ENCODE results near the gene SPINT1. TPM values are rescaled to one million over a fixed set of nuclear protein-coding genes. Genes with fewer than 3 reads are reported as not detected.
A peak's percentile ranks its signal among the peaks of the same experiment; 100 is the strongest.

SPINT1 gene
- total RNA-seq, 1 experiment from 2014 or later: 2.0 TPM

DNA sequence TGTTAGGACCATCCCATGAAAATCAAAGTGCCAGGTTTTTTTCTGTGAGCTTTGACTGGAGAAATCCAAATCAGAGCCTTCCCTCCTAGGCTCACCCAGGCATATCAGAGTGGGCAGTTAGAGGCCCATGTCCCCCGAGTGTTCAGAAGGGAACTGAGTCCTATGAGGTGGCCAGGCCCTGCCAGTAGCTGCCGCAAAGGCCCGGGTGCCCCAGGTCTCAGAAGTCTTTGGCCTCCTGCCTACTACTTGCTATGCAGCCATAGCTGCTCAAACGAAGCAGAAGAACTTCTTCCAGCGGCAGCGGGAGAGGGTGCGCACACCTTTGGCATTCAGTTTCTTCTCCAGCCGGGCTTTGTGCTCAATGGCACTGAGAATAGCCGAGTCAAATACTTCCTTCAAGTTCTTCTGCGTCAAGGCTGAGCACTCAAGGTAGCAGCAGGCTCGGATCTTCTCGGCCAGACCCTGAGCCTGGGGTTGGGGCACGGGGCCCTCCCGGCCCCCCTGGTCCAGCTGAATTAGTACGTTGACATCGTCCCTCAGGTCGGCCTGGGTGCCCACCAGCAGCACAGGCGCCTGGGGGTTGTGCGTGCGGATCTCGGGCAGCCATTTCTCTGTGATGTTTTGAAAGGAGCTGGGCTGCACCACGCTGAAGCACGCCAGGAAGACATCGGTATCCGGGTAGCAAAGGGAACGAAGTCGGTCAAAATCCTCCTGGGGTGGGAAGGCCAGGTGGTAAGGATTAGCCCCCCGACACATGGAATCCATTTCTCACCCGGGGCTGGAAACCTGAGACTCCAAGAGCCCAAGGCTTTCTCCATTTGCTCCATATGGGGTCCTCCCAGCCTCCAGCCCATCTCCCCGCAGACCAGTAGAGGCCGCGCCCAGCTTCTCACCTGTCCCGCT lies 29.2 kb downstream of the SPINT1 start:
- no peaks in the 10 kb centered on the region for H3K27me3 ChIP-seq (ENCODE audit: low read length)
- H3K79me2 ChIP-seq (ENCODE audit: low read length): no peaks in the 10 kb centered on the region
- peak overlapping the region; percentile 68 for H3K9ac ChIP-seq (ENCODE audit: low read length)
- H3K4me2 ChIP-seq (ENCODE audit: low read depth, low read length, poor library complexity, severe bottlenecking): peak overlapping the region; percentile 82
- peak overlapping the region; percentile 68 for H3K4me3 ChIP-seq (ENCODE audit: low read length)
- H3K9me2 ChIP-seq (replicated peaks; ENCODE audit: insufficient read depth, low read length): no peaks in the 10 kb centered on the region
- peak overlapping the region; percentile 91 for H2AFZ ChIP-seq (ENCODE audit: low read length)
- no peaks in the 10 kb centered on the region for H3K9me3 ChIP-seq (ENCODE audit: low read length)
- no peaks in the 10 kb centered on the region for H3K36me3 ChIP-seq (ENCODE audit: insufficient read depth, low read length)
- H3K4me1 ChIP-seq (ENCODE audit: low read length): peaks cover 22% of the 10 kb centered on the region
- H4K20me1 ChIP-seq (ENCODE audit: insufficient read depth, low read depth, low read length): no peaks in the 10 kb centered on the region
- no peak for DNase-seq
- H3K27ac ChIP-seq (ENCODE audit: low read length): no peak overlapping the region

DNA sequence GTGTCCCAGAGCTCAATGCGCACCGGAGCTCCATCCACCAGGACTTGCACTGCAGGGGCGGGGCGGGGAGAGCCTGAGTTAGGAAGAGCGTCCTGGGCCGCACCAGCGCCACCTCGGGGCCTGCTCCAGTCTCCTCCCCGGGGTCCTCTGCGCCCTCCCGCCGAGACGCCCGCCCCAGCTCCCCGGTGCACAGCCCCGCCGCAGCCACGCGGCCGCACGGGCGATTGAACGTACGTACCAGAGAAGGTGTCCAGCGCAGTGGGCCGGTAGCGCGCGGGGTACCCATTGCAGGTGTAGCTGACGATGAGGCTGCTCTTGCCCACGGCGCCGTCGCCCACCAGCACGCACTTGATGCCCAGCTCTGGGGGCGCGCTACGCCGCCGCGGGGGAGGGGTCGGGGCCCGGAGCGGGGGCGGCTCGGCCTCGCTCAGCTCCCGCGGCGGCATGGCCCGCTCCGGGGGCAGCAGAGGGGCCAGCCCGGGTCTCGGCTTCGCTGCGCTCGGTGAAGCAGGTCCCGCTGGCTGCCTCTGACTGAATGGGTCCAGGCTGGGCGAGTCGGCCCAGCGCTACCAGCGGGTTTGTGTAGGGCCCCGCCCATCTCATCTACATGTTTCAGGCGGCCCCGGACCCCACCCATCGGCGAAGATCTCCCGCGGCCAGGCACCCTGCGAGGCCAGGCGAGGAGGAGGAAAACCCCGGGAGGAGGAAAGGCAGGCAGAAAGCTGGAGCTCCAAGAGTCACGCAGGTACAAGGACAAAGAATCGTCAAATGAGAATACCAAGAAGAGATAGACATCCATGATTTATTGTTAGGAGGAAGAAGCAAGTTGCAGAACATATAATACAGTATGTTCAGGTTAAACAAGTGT lies 30.1 kb downstream of the SPINT1 start, which contains the start of gene RHOV:
Gene RHOV, minus strand, starts transcription at position 541 of the 868 bp plus-strand sequence. Its CDS starts 95 bp downstream, at position 446.
- Histone ChIP-seq H3K27me3 (ENCODE audit: low read length) (no peaks in the 10 kb centered on the region), H3K4me3 (ENCODE audit: low read length) (peak within 1 kb of the TSS; percentile 68), H3K4me2 (ENCODE audit: low read depth, low read length, poor library complexity, severe bottlenecking) (peak within 1 kb of the TSS; percentile 82), H3K9me3 (ENCODE audit: low read length) (no peaks in the 10 kb centered on the region), H3K27ac (ENCODE audit: low read length) (no peak within 1 kb of the TSS), H4K20me1 (ENCODE audit: insufficient read depth, low read depth, low read length) (no peaks in the 10 kb centered on the region), H3K9ac (ENCODE audit: low read length) (peak within 1 kb of the TSS; percentile 68), H3K79me2 (ENCODE audit: low read length) (no peaks in the 10 kb centered on the region), H2AFZ (ENCODE audit: low read length) (peak within 1 kb of the TSS; percentile 91), H3K9me2 (replicated peaks; ENCODE audit: insufficient read depth, low read length) (no peaks in the 10 kb centered on the region), H3K36me3 (ENCODE audit: insufficient read depth, low read length) (no peaks in the 10 kb centered on the region), H3K4me1 (ENCODE audit: low read length) (peaks cover 22% of the 10 kb centered on the region)
- peak; percentile 77 for DNase-seq

DNA sequence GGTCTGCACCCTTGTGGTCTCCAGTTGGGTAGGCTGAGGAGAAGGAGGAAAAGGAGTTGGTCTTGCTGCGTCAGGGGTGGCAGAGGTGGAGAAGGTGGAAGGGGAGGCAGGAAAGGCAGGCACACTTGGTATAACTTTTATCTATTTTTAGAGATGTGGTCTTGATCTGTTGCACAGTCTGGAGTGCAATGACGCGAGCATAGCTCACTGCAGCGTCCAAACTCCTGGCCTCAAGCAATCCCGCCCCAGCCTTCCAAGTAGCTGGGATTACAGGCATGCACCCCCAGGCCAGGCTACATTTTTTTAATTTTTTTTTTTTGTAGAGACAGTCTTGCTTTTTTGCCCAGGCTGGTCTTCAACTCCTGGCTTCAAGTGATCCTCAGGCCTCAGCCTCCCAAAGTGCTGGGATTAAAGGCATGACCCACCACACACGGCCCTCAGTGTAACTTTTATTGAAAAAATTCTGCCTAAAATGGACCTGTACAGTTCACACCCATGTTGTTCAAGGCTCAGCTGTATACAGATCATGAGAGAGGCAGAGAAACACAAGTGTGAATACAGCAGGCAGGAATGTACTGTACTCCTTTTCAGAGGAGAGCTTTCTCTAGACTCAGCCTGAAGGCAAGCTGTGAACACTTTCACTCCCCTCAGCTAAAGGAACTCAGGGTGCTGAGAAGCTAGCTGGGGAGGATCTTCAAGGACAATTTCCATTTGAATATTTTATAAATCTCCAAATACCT lies 32.3 kb downstream of the SPINT1 start:
- no peak for DNase-seq
- Histone ChIP-seq H3K4me3 (ENCODE audit: low read length) (no peak overlapping the region), H3K27me3 (ENCODE audit: low read length) (no peaks in the 10 kb centered on the region), H3K36me3 (ENCODE audit: insufficient read depth, low read length) (no peaks in the 10 kb centered on the region), H2AFZ (ENCODE audit: low read length) (no peak overlapping the region), H3K9me3 (ENCODE audit: low read length) (no peaks in the 10 kb centered on the region), H3K4me2 (ENCODE audit: low read depth, low read length, poor library complexity, severe bottlenecking) (no peak overlapping the region), H4K20me1 (ENCODE audit: insufficient read depth, low read depth, low read length) (no peaks in the 10 kb centered on the region), H3K79me2 (ENCODE audit: low read length) (no peaks in the 10 kb centered on the region), H3K9ac (ENCODE audit: low read length) (no peak overlapping the region), H3K27ac (ENCODE audit: low read length) (no peak overlapping the region), H3K9me2 (replicated peaks; ENCODE audit: insufficient read depth, low read length) (no peaks in the 10 kb centered on the region), H3K4me1 (ENCODE audit: low read length) (peaks cover 22% of the 10 kb centered on the region)

DNA sequence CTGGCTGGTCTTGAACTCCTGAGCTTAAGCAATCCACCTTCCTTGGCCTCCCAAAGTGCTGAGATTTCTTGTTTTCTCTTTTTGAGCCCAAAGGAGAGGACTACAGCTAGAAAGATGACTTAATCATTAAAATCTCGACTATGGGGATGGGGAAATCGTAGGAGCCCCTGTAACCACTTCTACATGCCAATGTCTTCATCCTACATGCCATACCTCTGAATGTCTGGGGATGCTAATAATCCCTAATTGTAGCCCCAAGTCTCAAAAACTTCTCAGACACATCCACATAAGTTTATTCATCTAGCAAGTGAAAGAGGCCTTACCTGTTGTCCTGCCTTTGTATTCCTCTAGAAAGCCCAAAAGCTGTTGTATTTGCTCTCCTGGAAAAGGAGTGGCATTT lies 33.8 kb downstream of the SPINT1 start:
- Histone ChIP-seq H4K20me1 (ENCODE audit: insufficient read depth, low read depth, low read length) (no peaks in the 10 kb centered on the region), H3K27me3 (ENCODE audit: low read length) (no peaks in the 10 kb centered on the region), H2AFZ (ENCODE audit: low read length) (no peak overlapping the region), H3K9ac (ENCODE audit: low read length) (no peak overlapping the region), H3K9me2 (replicated peaks; ENCODE audit: insufficient read depth, low read length) (no peaks in the 10 kb centered on the region), H3K4me3 (ENCODE audit: low read length) (no peak overlapping the region), H3K36me3 (ENCODE audit: insufficient read depth, low read length) (no peaks in the 10 kb centered on the region), H3K4me1 (ENCODE audit: low read length) (peaks cover 13% of the 10 kb centered on the region), H3K9me3 (ENCODE audit: low read length) (no peaks in the 10 kb centered on the region), H3K4me2 (ENCODE audit: low read depth, low read length, poor library complexity, severe bottlenecking) (no peak overlapping the region), H3K79me2 (ENCODE audit: low read length) (no peaks in the 10 kb centered on the region), H3K27ac (ENCODE audit: low read length) (no peak overlapping the region)
- DNase-seq: no peak

DNA sequence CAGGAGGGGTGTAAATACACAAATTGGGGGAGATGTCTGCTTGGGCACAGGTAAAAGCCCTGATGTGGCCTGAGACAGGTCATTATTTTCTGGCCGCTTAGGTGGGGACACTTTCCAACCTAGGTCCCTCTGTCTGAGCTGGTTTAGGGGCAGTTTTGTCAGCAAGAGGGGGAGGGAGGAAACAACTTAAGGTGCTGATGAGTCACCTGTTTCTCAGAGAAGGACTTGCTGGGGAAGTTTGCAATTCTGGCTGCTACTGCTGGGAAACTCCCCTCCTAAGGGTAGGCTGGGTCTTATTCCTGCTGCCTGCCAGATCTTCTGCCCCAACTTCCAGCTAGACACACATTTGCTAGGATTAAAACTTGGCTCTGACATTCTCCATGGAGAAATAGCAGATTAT lies 34.9 kb downstream of the SPINT1 start:
- no peaks in the 10 kb centered on the region for H3K36me3 ChIP-seq (ENCODE audit: insufficient read depth, low read length)
- H3K4me3 ChIP-seq (ENCODE audit: low read length): no peak overlapping the region
- H3K79me2 ChIP-seq (ENCODE audit: low read length): no peaks in the 10 kb centered on the region
- peaks cover 8% of the 10 kb centered on the region for H3K4me1 ChIP-seq (ENCODE audit: low read length)
- H3K9me2 ChIP-seq (replicated peaks; ENCODE audit: insufficient read depth, low read length): no peaks in the 10 kb centered on the region
- no peak overlapping the region for H3K27ac ChIP-seq (ENCODE audit: low read length)
- H3K27me3 ChIP-seq (ENCODE audit: low read length): no peaks in the 10 kb centered on the region
- H3K4me2 ChIP-seq (ENCODE audit: low read depth, low read length, poor library complexity, severe bottlenecking): no peak overlapping the region
- DNase-seq: no peak
- no peak overlapping the region for H2AFZ ChIP-seq (ENCODE audit: low read length)
- H3K9ac ChIP-seq (ENCODE audit: low read length): no peak overlapping the region
- H3K9me3 ChIP-seq (ENCODE audit: low read length): no peaks in the 10 kb centered on the region
- no peaks in the 10 kb centered on the region for H4K20me1 ChIP-seq (ENCODE audit: insufficient read depth, low read depth, low read length)

DNA sequence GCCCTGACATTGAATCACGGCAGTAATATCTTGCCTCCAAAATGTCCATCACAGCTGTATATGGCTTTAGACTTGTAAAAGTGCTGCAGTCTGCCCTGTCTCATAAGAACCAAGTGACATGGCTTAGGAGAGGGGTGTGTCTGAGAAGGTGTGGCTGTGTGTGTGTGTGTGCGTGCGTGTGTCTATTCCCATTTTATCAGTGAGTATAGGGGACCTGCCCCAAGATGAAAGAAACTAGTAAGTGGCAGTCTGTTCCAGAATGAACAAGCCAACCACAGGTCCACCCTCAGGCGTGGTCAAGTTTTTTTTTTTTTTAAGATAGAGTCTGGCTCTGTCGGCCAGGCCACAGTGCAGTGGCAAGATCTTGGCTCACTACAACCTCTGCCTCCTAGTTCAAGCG lies 35.8 kb downstream of the SPINT1 start:
- Histone ChIP-seq H3K9ac (ENCODE audit: low read length) (no peak overlapping the region), H4K20me1 (ENCODE audit: insufficient read depth, low read depth, low read length) (no peaks in the 10 kb centered on the region), H3K27ac (ENCODE audit: low read length) (no peak overlapping the region), H3K4me3 (ENCODE audit: low read length) (no peak overlapping the region), H3K4me1 (ENCODE audit: low read length) (no peaks in the 10 kb centered on the region; the same call in 1 of the 2 replicates), H3K4me2 (ENCODE audit: low read depth, low read length, poor library complexity, severe bottlenecking) (no peak overlapping the region), H3K9me2 (replicated peaks; ENCODE audit: insufficient read depth, low read length) (no peaks in the 10 kb centered on the region), H3K27me3 (ENCODE audit: low read length) (no peaks in the 10 kb centered on the region), H3K36me3 (ENCODE audit: insufficient read depth, low read length) (no peaks in the 10 kb centered on the region), H2AFZ (ENCODE audit: low read length) (no peak overlapping the region), H3K9me3 (ENCODE audit: low read length) (no peaks in the 10 kb centered on the region), H3K79me2 (ENCODE audit: low read length) (no peaks in the 10 kb centered on the region)
- no peak for DNase-seq

DNA sequence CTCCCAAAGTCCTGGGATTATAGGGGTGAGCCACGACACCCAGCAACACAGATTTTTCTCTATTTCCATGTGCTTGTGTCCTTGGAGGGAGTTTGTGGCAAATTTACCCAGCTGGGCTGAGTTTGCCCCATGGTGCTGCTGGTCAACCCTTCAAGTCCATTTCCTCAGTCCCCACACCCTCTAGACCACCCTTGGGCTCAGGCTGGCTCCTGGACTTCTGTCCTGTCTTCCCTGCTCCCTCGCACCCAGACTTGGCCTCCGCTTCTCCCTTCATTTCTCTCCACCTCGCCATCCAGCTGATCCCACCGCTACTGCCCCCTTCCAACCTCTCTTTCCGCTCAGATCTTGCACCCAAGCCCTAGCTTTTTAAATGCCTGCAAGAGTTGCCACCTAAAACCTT lies 37.5 kb downstream of the SPINT1 start:
- Histone ChIP-seq H4K20me1 (ENCODE audit: insufficient read depth, low read depth, low read length) (no peaks in the 10 kb centered on the region), H3K4me1 (ENCODE audit: low read length) (no peaks in the 10 kb centered on the region), H3K9me2 (replicated peaks; ENCODE audit: insufficient read depth, low read length) (no peaks in the 10 kb centered on the region), H3K9me3 (ENCODE audit: low read length) (no peaks in the 10 kb centered on the region), H3K36me3 (ENCODE audit: insufficient read depth, low read length) (no peaks in the 10 kb centered on the region), H3K4me3 (ENCODE audit: low read length) (no peak overlapping the region), H3K27ac (ENCODE audit: low read length) (no peak overlapping the region), H3K79me2 (ENCODE audit: low read length) (no peaks in the 10 kb centered on the region), H3K27me3 (ENCODE audit: low read length) (no peaks in the 10 kb centered on the region), H3K4me2 (ENCODE audit: low read depth, low read length, poor library complexity, severe bottlenecking) (no peak overlapping the region), H3K9ac (ENCODE audit: low read length) (no peak overlapping the region), H2AFZ (ENCODE audit: low read length) (no peak overlapping the region)
- no peak for DNase-seq

Measured in Karpas-422 (cell line).